Effector memory CD4-positive, alpha-beta T cell (primary cell): ENCODE results near the gene TMEM121B.

ENCODE experiments used
- DNase-seq, 3 donors: peaks; one replicate each; pipeline ENCODE4 v3.0.0-alpha.2; 2020
- H3K27ac ChIP-seq: 2 replicates; pipeline ENCODE4 v1.7.0; 2013; ENCODE audit warnings: mild to moderate bottlenecking, low read length, moderate library complexity; ENCODE audit not compliant: insufficient read depth, poor library complexity, severe bottlenecking
- H3K27me3 ChIP-seq: replicated peaks from 2 replicates; pipeline ENCODE4 v1.7.0; 2013; ENCODE audit warnings: mild to moderate bottlenecking, low read length; ENCODE audit not compliant: insufficient read depth, control insufficient read depth, poor library complexity, severe bottlenecking
- H3K36me3 ChIP-seq: 2 replicates; pipeline ENCODE4 v1.7.0; 2013; ENCODE audit warnings: mild to moderate bottlenecking, low read length, moderate library complexity; ENCODE audit not compliant: control insufficient read depth, insufficient read depth
- H3K4me1 ChIP-seq: 2 replicates; pipeline ENCODE4 v1.7.0; 2013; ENCODE audit warnings: low read length, mild to moderate bottlenecking; ENCODE audit not compliant: control insufficient read depth, insufficient read depth, poor library complexity, severe bottlenecking
- H3K4me3 ChIP-seq: 2 replicates; pipeline ENCODE4 v1.7.0; 2013; ENCODE audit warnings: low read length, low read depth, mild to moderate bottlenecking; ENCODE audit not compliant: insufficient read depth, poor library complexity, severe bottlenecking
- H3K9me3 ChIP-seq: 2 replicates; pipeline ENCODE4 v1.7.0; 2013; ENCODE audit warnings: mild to moderate bottlenecking, low read length, moderate library complexity; ENCODE audit not compliant: control insufficient read depth

The TMEM121B gene

GRCh38 chr22:17085277-17086181 is 35.6 kb downstream of the TMEM121B start:
- Histone ChIP-seq H3K27ac (peak overlapping the region; percentile 86), H3K9me3 (no peaks in the 10 kb centered on the region), H3K27me3 (no peaks in the 10 kb centered on the region), H3K4me1 (peaks cover 33% of the 10 kb centered on the region), H3K36me3 (no peaks in the 10 kb centered on the region), H3K4me3 (peak overlapping the region; percentile 90)
- no peak for DNase-seq

GRCh38 chr22:17084554-17085276 is 36.4 kb downstream of the TMEM121B start, which contains the start of gene IL17RA:
Gene IL17RA (plus strand): TSS chr22:17085000. CDS start chr22:17085092, 92 bp downstream.
- peak within 1 kb of the TSS; percentile 90 for H3K4me3 ChIP-seq
- no peaks in the 10 kb centered on the region for H3K36me3 ChIP-seq
- peaks cover 33% of the 10 kb centered on the region for H3K4me1 ChIP-seq
- no peaks in the 10 kb centered on the region for H3K9me3 ChIP-seq
- H3K27ac ChIP-seq = peak within 1 kb of the TSS; percentile 86
- no peaks in the 10 kb centered on the region for H3K27me3 ChIP-seq
- DNase-seq = peak; percentile 88 to 90 (median 89)

- Histone ChIP-seq H3K27me3 (no peaks in the 10 kb centered on the region), H3K4me1 (peaks cover 30% of the 10 kb centered on the region), H3K9me3 (no peaks in the 10 kb centered on the region), H3K36me3 (no peaks in the 10 kb centered on the region), H3K4me3 (peak overlapping the region; percentile 90), H3K27ac (no peak overlapping the region)
- no peak for DNase-seq
These were observed 37.2 kb downstream of the TMEM121B start for GRCh38 chr22:17083811-17084441.

DNA sequence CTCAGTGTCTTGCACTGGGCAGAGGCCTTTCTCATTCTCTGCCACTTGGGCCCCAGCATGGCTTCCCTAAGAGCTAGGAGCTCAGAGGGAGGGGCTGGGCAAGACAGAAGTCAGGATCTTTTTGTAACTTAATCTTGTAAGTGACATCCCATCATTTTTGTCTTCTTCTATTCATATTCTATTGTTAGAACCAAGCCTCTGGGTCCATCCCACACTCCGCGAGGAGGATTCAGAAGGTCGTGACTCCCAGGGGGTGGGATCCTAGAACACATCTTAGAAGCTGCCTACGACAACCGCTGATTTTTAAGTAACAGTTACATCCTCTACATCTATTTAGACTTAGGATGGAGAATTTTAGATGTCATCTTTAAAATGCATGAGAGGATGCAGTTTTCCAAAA is 37.9 kb downstream of the TMEM121B start:
- no peak for DNase-seq
- Histone ChIP-seq H3K4me1 (peaks cover 26% of the 10 kb centered on the region), H3K36me3 (no peaks in the 10 kb centered on the region), H3K27me3 (no peaks in the 10 kb centered on the region), H3K9me3 (no peaks in the 10 kb centered on the region), H3K4me3 (no peak overlapping the region), H3K27ac (no peak overlapping the region)

DNA sequence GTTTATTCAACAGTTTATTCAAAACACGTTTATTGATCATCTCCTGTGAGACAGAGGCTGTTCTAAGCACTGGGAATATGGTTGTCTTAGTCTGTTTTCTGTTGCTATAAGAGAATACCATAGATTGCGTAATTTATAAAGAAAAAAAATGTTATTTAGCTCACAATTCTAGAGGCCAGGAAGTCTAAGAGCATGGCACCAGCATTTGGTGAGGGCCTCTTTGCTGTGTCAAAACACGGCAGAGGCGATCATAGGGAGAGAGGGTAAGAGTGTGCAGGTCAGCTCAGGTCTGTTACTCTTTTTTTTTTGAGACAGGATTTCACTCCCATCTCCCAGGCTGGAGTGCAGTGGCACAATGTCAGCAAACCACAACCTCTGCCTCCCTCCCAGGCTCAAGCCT is 41.6 kb downstream of the TMEM121B start:
- no peak for DNase-seq
- Histone ChIP-seq H3K9me3 (no peaks in the 10 kb centered on the region), H3K36me3 (no peaks in the 10 kb centered on the region), H3K4me3 (no peak overlapping the region), H3K27me3 (no peaks in the 10 kb centered on the region), H3K27ac (no peak overlapping the region), H3K4me1 (peaks cover 8% of the 10 kb centered on the region)

DNA sequence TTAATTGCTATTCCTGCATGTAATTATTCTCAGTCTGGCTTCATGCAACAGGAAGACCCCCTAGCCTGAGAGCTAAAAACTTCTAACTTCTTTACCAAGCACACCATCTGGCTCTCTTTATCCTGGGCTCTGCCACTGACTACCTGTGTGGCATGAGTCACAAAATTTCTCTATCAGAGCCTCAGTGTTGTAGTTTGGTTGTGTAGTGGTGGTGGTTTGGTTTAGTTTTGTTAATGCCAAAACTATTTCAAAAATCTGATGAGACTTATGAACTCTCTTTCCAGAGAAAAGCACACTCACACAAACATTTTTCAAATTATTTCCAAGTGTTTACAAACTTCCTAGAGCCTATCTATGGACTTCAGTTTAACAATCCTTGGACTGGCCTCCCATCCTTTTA is 43.9 kb downstream of the TMEM121B start:
- Histone ChIP-seq H3K4me1 (peaks cover 8% of the 10 kb centered on the region), H3K27me3 (no peaks in the 10 kb centered on the region), H3K4me3 (no peak overlapping the region), H3K36me3 (no peaks in the 10 kb centered on the region), H3K9me3 (no peaks in the 10 kb centered on the region), H3K27ac (no peak overlapping the region)
- DNase-seq = no peak

DNA sequence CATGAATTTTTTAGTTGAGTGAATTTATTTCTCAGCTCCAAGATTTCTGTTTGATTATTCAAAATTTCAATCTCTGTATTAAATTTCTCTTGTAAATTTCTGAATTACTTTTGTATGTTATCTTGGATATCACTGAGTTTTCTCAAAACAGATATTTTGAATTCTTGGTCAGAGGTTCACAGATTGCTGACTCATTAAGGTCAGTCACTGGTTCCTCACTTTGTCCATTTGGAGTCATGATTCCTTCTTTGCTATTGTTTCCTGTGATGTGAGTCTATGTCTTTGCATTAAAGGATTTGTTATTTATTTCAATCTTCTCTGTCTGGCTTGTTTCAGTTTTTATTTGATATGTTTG is 46.5 kb downstream of the TMEM121B start:
- H3K4me1 ChIP-seq = peaks cover 8% of the 10 kb centered on the region
- H3K27ac ChIP-seq = no peak overlapping the region
- no peaks in the 10 kb centered on the region for H3K9me3 ChIP-seq
- no peak overlapping the region for H3K4me3 ChIP-seq
- H3K27me3 ChIP-seq = no peaks in the 10 kb centered on the region
- DNase-seq = no peak
- H3K36me3 ChIP-seq = no peaks in the 10 kb centered on the region

GRCh38 chr22:17072877-17073276 is 48.3 kb downstream of the TMEM121B start:
- Histone ChIP-seq H3K4me3 (no peak overlapping the region), H3K36me3 (no peaks in the 10 kb centered on the region), H3K9me3 (no peaks in the 10 kb centered on the region), H3K27ac (no peak overlapping the region), H3K27me3 (no peaks in the 10 kb centered on the region), H3K4me1 (peaks cover 8% of the 10 kb centered on the region)
- DNase-seq = no peak
